Esophagus muscularis mucosa (tissue), 4 donors: Measurements from ENCODE around the gene NAA15. TPM values are rescaled to one million over a fixed set of nuclear protein-coding genes. Genes with fewer than 3 reads are reported as not detected.

Source experiments
- DNase-seq: peaks from one replicate; pipeline ENCODE4 v3.0.0-alpha.2; 2017; ENCODE audit errors: extremely low spot score
- H3K27ac ChIP-seq, 4 donors: fragments of 200-600 bp; sonication (generic); replicated peaks in 1 of 4; 1 replicate in 3 of 4; 2 replicates in 1 of 4; pipeline ENCODE4 v1.5.1; 2016 to 2019; ENCODE audit warnings: mild to moderate bottlenecking in 1 of 4
- H3K27me3 ChIP-seq, 4 donors: fragments of 200-600 bp; sonication (generic); one replicate each; pipeline versions ENCODE4 v1.5.1 to v1.6.0; 2016 to 2019
- H3K36me3 ChIP-seq, 4 donors: fragments of 200-600 bp; sonication (generic); one replicate each; pipeline ENCODE4 v1.5.1; 2016 to 2019
- H3K4me1 ChIP-seq, 4 donors: fragments of 200-600 bp; sonication (generic); one replicate each; pipeline ENCODE4 v1.5.1; 2016 to 2019
- H3K4me3 ChIP-seq, 4 donors: fragments of 200-600 bp; sonication (generic); 1 replicate in 2 of 4; 2 replicates in 2 of 4; pipeline ENCODE4 v1.5.1; 2016 to 2019; ENCODE audit warnings: mild to moderate bottlenecking in 4 of 4, moderate library complexity in 1 of 4
- H3K9me3 ChIP-seq, 4 donors: fragments of 200-600 bp; sonication (generic); 1 replicate in 3 of 4; 2 replicates in 1 of 4; pipeline ENCODE4 v1.5.1; 2016 to 2019
- EP300 ChIP-seq: sonication (generic); formaldehyde crosslinking; IDR thresholded peaks from one replicate; pipeline ENCODE4 v1.6.1; 2017; ENCODE audit warnings: antibody characterized with exemption
- POLR2A ChIP-seq: fragments of 450-650 bp; IDR thresholded peaks from one replicate; pipeline ENCODE4 v1.6.1; 2017; ENCODE audit warnings: antibody characterized with exemption, moderate library complexity, mild to moderate bottlenecking, low read depth
- POLR2AphosphoS5 ChIP-seq, 2 donors: sonication (generic); formaldehyde crosslinking; IDR thresholded peaks; one replicate each; pipeline ENCODE4 v1.6.1; 2017; ENCODE audit warnings: antibody characterized with exemption in 2 of 2
- WGBS: methylation state at CpG from one replicate; pipeline ENCODE4 v1.1.5; 2018; 5-methylcytosine and 5-hydroxymethylcytosine counted together
- intact Hi-C: fragments of 100-400 bp; cut with DNase I; formaldehyde crosslinking; loops from one replicate; pipeline ENCODE4 v1.15.1; 2023
- total RNA-seq, 4 donors: library from RNA; depleted of rRNA; stranded (reverse); fragments of >200 nt; gene quantifications; one replicate each; pipeline versions ENCODE4 v1.1.0 to v1.2.1, GENCODE V29; 2016
- TF ChIP-seq, protein P1 (sequence below), 3 experiments: fragments of 200-600 bp in 2 of 3; fragments of 450-650 bp in 1 of 3; sonication (generic) in 2 of 3; IDR thresholded peaks; one replicate each; pipeline ENCODE4 v1.5.1; 2017 to 2019; ENCODE audit warnings: antibody characterized with exemption in 3 of 3, mild to moderate bottlenecking in 2 of 3, moderate library complexity in 1 of 3

NAA15 gene
- total RNA-seq, 4 donors from 2014 or later: 21.0 to 32.1 (median 25.3) TPM

DNA sequence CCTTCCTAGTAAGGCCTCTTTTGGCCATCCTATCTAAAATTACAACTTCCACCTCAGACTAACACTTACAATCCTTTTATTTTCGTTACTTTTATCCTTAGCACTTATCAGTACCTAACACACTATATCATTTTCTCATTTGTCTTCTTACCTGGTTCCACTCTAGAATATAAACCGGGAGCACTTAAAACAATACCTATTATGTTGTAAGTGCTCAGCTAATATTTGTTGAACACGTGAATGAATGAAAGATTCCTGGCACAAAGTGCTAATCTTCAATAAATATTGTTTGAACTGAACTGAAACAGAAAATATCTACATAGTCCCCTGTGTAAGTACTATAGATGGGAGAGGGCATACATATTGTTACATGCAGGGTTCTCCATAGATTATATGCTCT, 35.7 kb upstream of the NAA15 start:
- Histone ChIP-seq H3K9me3 (no peaks in the 10 kb centered on the region), H3K36me3 (no peaks in the 10 kb centered on the region), H3K27me3 (no peaks in the 10 kb centered on the region), H3K27ac (no peak overlapping the region), H3K4me3 (no peak overlapping the region), H3K4me1 (peaks cover 6 to 16% (median 11%) of the 10 kb centered on the region in 4 donors)
- intact Hi-C loops: no loop called here
- TF ChIP-seq, protein P1, sequence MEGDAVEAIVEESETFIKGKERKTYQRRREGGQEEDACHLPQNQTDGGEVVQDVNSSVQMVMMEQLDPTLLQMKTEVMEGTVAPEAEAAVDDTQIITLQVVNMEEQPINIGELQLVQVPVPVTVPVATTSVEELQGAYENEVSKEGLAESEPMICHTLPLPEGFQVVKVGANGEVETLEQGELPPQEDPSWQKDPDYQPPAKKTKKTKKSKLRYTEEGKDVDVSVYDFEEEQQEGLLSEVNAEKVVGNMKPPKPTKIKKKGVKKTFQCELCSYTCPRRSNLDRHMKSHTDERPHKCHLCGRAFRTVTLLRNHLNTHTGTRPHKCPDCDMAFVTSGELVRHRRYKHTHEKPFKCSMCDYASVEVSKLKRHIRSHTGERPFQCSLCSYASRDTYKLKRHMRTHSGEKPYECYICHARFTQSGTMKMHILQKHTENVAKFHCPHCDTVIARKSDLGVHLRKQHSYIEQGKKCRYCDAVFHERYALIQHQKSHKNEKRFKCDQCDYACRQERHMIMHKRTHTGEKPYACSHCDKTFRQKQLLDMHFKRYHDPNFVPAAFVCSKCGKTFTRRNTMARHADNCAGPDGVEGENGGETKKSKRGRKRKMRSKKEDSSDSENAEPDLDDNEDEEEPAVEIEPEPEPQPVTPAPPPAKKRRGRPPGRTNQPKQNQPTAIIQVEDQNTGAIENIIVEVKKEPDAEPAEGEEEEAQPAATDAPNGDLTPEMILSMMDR (IDR thresholded peaks at IDR 0.05): no peak
- TF ChIP-seq POLR2A (no peak), POLR2AphosphoS5 (IDR thresholded peaks at IDR 0.05) (no peak), EP300 (no peak)
- WGBS: 55% methylated on average over 3 of the region's 3 CpGs
- DNase-seq: no peak

DNA sequence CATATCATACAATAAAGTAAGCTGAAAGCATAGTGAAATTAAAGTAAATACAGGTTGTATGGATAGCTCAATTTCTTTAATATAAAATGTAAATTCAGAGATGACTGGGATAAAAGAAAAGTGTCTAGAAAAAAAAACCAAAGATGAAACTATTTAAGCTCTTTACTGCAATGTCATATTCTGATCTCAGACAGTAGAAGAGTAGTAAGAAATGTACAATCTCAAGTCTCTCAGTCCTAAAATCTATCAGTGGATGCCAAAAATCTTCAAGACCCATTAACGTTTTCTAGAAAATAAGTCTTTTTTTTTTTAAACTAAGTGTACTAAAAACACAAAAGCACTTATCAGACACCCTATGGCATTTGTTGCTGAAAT, 35.1 kb upstream of the NAA15 start:
- no peak for TF ChIP-seq POLR2A
- no peak for TF ChIP-seq POLR2AphosphoS5 (IDR thresholded peaks at IDR 0.05)
- TF ChIP-seq, protein P1 (IDR thresholded peaks at IDR 0.05): no peak
- no peak for TF ChIP-seq EP300
- intact Hi-C loops: no loop called here

DNA sequence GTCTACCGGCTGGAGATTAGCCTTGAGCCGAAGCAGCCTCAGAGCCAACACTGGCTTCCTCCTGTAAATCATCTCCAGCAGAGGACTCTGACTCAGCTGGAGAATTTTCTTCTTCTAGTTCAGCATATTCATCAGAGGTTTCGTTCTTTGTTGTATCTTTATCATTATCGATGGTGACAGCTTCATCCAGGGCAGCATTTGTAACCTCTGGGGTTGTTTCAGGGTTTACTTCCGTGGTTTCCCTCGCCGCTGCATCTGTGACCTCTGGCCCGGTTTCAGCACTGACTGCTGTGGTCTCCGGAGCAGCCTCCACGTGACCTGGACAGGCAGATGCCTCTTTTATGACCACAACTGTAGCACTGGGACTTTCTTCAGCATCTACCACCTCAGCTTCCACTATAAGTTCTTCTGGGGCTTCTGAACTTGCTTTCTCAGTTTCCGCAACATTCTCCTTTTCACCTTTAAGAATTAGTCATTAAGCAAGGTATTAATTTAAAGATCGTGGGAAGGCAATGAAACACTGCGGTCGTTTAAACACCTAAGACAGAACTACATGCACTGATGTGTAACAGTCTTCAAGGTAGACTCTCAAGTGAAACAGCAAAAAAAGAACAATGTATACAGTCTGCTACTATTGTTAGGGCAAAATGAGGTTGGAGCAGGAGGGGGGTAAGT, 34.6 kb upstream of the NAA15 start:
- no peak for DNase-seq
- peaks cover 6 to 16% (median 11%) of the 10 kb centered on the region in 4 donors for H3K4me1 ChIP-seq
- 24% methylated on average over 14 of the region's 14 CpGs for WGBS
- H3K27me3 ChIP-seq: no peaks in the 10 kb centered on the region
- no peaks in the 10 kb centered on the region for H3K9me3 ChIP-seq
- no peaks in the 10 kb centered on the region for H3K36me3 ChIP-seq
- TF ChIP-seq, protein P1 (IDR thresholded peaks at IDR 0.05): no peak
- peak in 1 of 2 donors; percentile 42 for TF ChIP-seq POLR2AphosphoS5 (IDR thresholded peaks at IDR 0.05)
- H3K27ac ChIP-seq: peak overlapping the region; percentile 2 to 59 (median 45)
- intact Hi-C loops: no loop called here
- H3K4me3 ChIP-seq: peak overlapping the region; percentile 44 to 52 (median 50)

More for the DNA sequence above, 35.1 kb upstream of the NAA15 start:
- H3K36me3 ChIP-seq: no peaks in the 10 kb centered on the region
- H3K4me1 ChIP-seq: peaks cover 6 to 16% (median 11%) of the 10 kb centered on the region in 4 donors
- no peaks in the 10 kb centered on the region for H3K9me3 ChIP-seq
- 12% methylated on average over 1 of the region's 1 CpG for WGBS
- H3K27me3 ChIP-seq: no peaks in the 10 kb centered on the region
- peak overlapping the region; percentile 44 to 52 (median 50) for H3K4me3 ChIP-seq
- DNase-seq: no peak
- peak overlapping the region; percentile 2 to 59 (median 45) for H3K27ac ChIP-seq

DNA sequence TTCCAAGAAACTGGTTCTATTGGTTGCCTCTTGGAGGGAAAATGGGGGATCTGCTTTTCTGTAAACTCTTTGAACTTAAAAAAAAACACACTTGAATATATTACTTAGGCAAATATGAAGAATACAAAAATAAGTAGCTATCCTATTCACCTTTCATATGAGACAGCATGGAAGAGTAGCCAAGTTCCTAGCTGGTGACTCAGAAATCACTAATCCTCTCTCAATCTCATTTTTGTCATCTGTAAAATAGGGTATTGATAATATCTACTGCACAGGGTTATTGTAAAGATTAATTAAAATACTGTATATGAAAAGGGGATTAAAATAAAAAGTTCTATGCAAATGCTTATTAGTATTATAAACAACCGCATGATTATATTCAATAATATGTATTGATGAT, 34.0 kb upstream of the NAA15 start:
- Histone ChIP-seq H3K27ac (peak overlapping the region in 1 of 4 donors; percentile 59), H3K36me3 (no peaks in the 10 kb centered on the region), H3K4me1 (peaks cover 6 to 16% (median 11%) of the 10 kb centered on the region in 4 donors), H3K4me3 (no peak overlapping the region), H3K27me3 (no peaks in the 10 kb centered on the region), H3K9me3 (no peaks in the 10 kb centered on the region)
- TF ChIP-seq EP300: no peak
- TF ChIP-seq, protein P1 (IDR thresholded peaks at IDR 0.05): no peak
- TF ChIP-seq POLR2AphosphoS5 (IDR thresholded peaks at IDR 0.05): no peak
- TF ChIP-seq POLR2A: no peak
- intact Hi-C loops: no loop called here
- DNase-seq: no peak
- 93% methylated on average over 1 of the region's 1 CpG for whole genome bisulfite sequencing

DNA sequence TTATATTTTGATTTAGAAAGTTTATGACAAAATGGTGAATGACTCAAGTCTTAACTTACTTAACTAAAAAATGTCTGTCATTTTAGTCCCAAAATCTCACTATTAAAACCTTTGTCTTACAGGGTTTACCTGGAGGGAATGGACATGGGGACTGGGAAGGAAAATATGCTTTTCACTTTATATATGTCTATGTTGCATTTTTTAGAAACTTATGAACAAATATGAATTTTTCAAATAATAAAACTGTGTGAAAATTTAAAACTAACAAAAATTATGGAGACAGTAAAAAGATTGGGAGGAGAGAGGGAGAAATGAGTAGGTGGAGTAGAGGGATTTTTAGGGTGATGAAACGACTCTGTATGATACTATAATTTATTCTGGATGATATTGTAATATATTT, 27.5 kb upstream of the NAA15 start:
- peaks cover 0 to 1% (median 0%) of the 10 kb centered on the region in 4 donors for H3K27me3 ChIP-seq
- no peak for DNase-seq
- H3K4me1 ChIP-seq: peaks cover 0 to 2% (median under 1%) of the 10 kb centered on the region in 4 donors
- no peak overlapping the region for H3K4me3 ChIP-seq
- no peak for TF ChIP-seq POLR2A
- no peak for TF ChIP-seq EP300
- TF ChIP-seq POLR2AphosphoS5 (IDR thresholded peaks at IDR 0.05): no peak
- TF ChIP-seq, protein P1 (IDR thresholded peaks at IDR 0.05): no peak
- 87% methylated on average over 1 of the region's 1 CpG for WGBS
- intact Hi-C loops: no loop called here
- H3K9me3 ChIP-seq: no peaks in the 10 kb centered on the region
- no peaks in the 10 kb centered on the region for H3K36me3 ChIP-seq
- H3K27ac ChIP-seq: no peak overlapping the region
